ENCODE results near the gene CLRN3. TPM values are rescaled to one million over a fixed set of nuclear protein-coding genes. Genes with fewer than 3 reads are reported as not detected.

CLRN3 gene
- polyA plus RNA-seq, 1 donor from 2014 or later = not detected

GRCh38 chr10:127832501-127832900 lies 60.2 kb downstream of the CLRN3 start:
- H3K27me3 ChIP-seq (ENCODE audit: insufficient read depth, low read depth, low read length) = no peaks in the 10 kb centered on the region
- no peaks in the 10 kb centered on the region for H4K20me1 ChIP-seq (ENCODE audit: insufficient read depth)
- H3K9me2 ChIP-seq (ENCODE audit: insufficient read depth, low read length) = no peaks in the 10 kb centered on the region
- no peak overlapping the region for H2AFZ ChIP-seq (ENCODE audit: low read depth, low read length)
- no peak for TF ChIP-seq CTCF (IDR thresholded peaks at IDR 0.05; ENCODE audit: poor library complexity, severe bottlenecking)
- TF ChIP-seq MXI1 (conservative IDR thresholded peaks at IDR 0.05; ENCODE audit: poor library complexity, severe bottlenecking) = no peak
- no peak for TF ChIP-seq EZH2 (IDR thresholded peaks at IDR 0.05; ENCODE audit: borderline replicate concordance, insufficient read depth, low read length, poor library complexity, severe bottlenecking)
- no peak for TF ChIP-seq EP300 (conservative IDR thresholded peaks at IDR 0.05; ENCODE audit: poor library complexity, severe bottlenecking)
- TF ChIP-seq TAF1 (IDR thresholded peaks at IDR 0.05; ENCODE audit: low read depth) = no peak
- H3F3A ChIP-seq (ENCODE audit: insufficient read depth, low read length, poor library complexity, severe bottlenecking) = no peaks in the 10 kb centered on the region
- H3K27ac ChIP-seq (ENCODE audit: low read length) = no peak overlapping the region
- H3K4me2 ChIP-seq (ENCODE audit: low read length) = no peak overlapping the region
- no peaks in the 10 kb centered on the region for H3K9me3 ChIP-seq (ENCODE audit: low read length)
- H3K79me2 ChIP-seq (replicated peaks; ENCODE audit: insufficient read depth, low read length) = no peaks in the 10 kb centered on the region
- H3K9ac ChIP-seq (ENCODE audit: low read length) = no peak overlapping the region
- H3K4me3 ChIP-seq (ENCODE audit: low read length) = no peak overlapping the region
- H3K36me3 ChIP-seq (ENCODE audit: insufficient read depth, low read length) = no peaks in the 10 kb centered on the region

GRCh38 chr10:127830414-127830813 lies 62.3 kb downstream of the CLRN3 start:
- Histone ChIP-seq H3K4me2 (ENCODE audit: low read length) (no peak overlapping the region), H3K27me3 (ENCODE audit: insufficient read depth, low read depth, low read length) (no peaks in the 10 kb centered on the region), H3K27ac (ENCODE audit: low read length) (no peak overlapping the region), H3K9me2 (ENCODE audit: insufficient read depth, low read length) (no peaks in the 10 kb centered on the region), H3F3A (ENCODE audit: insufficient read depth, low read length, poor library complexity, severe bottlenecking) (no peaks in the 10 kb centered on the region), H2AFZ (ENCODE audit: low read depth, low read length) (no peak overlapping the region), H3K9ac (ENCODE audit: low read length) (no peak overlapping the region), H4K20me1 (ENCODE audit: insufficient read depth) (no peaks in the 10 kb centered on the region), H3K36me3 (ENCODE audit: insufficient read depth, low read length) (no peaks in the 10 kb centered on the region), H3K79me2 (replicated peaks; ENCODE audit: insufficient read depth, low read length) (no peaks in the 10 kb centered on the region), H3K9me3 (ENCODE audit: low read length) (no peaks in the 10 kb centered on the region), H3K4me3 (ENCODE audit: low read length) (no peak overlapping the region)
- TF ChIP-seq MXI1 (conservative IDR thresholded peaks at IDR 0.05; ENCODE audit: poor library complexity, severe bottlenecking) (no peak), EP300 (conservative IDR thresholded peaks at IDR 0.05; ENCODE audit: poor library complexity, severe bottlenecking) (no peak), CTCF (IDR thresholded peaks at IDR 0.05; ENCODE audit: poor library complexity, severe bottlenecking) (no peak), POLR2AphosphoS5 (IDR thresholded peaks at IDR 0.05) (no peak), REST (IDR thresholded peaks at IDR 0.05; ENCODE audit: borderline replicate concordance) (no peak), RAD21 (conservative IDR thresholded peaks at IDR 0.05) (no peak), EZH2 (IDR thresholded peaks at IDR 0.05; ENCODE audit: borderline replicate concordance, insufficient read depth, low read length, poor library complexity, severe bottlenecking) (no peak), TAF1 (IDR thresholded peaks at IDR 0.05; ENCODE audit: low read depth) (no peak), SMC3 (conservative IDR thresholded peaks at IDR 0.05; ENCODE audit: poor library complexity) (no peak)

Other genes with a start within 250 kb of the CLRN3 start
- gene FOXI2, start 155.8 kb downstream of the CLRN3 start, polyA plus RNA-seq = not detected in 2 replicates
- 4.1 and 4.4 TPM in 2 replicates for gene PTPRE, start 14.2 kb upstream of the CLRN3 start, polyA plus RNA-seq
- gene MKI67, start 233.5 kb upstream of the CLRN3 start, polyA plus RNA-seq = 0.16 and 0.20 TPM in 2 replicates